GM12875 (cell line): ENCODE measurements around the gene TLCD1.

Experiments used
- H3K4me3 ChIP-seq: one replicate; pipeline ENCODE4 v1.5.1; 2011; ENCODE audit warnings: low read depth, low read length, control low read depth
- CTCF ChIP-seq: IDR thresholded peaks from 2 replicates; pipeline ENCODE4 v1.5.1; 2011; ENCODE audit warnings: low read depth, mild to moderate bottlenecking, control low read depth, inconsistent platforms, low read length, moderate library complexity, borderline replicate concordance; ENCODE audit not compliant: insufficient read depth

Gene TLCD1

GRCh38 chr17:28734712-28735241 lies 8.7 kb upstream of the TLCD1 start:
- TF ChIP-seq CTCF = no peak

GRCh38 chr17:28733346-28733745 lies 7.3 kb upstream of the TLCD1 start:
- no peak for TF ChIP-seq CTCF
- no peak overlapping the region for H3K4me3 ChIP-seq

More at GRCh38 chr17:28734712-28735241, 8.7 kb upstream of the TLCD1 start:
- no peak overlapping the region for H3K4me3 ChIP-seq

- no peak overlapping the region for H3K4me3 ChIP-seq
- TF ChIP-seq CTCF = no peak
These were observed 3.9 kb upstream of the TLCD1 start for GRCh38 chr17:28729950-28730330.

GRCh38 chr17:28728364-28729200 lies 2.5 kb upstream of the TLCD1 start, which contains the start of gene NEK8:
Gene NEK8 (plus strand): TSS chr17:28728788. CDS start chr17:28728814, 26 bp downstream.
- H3K4me3 ChIP-seq = peak within 1 kb of the TSS; percentile 83
- TF ChIP-seq CTCF = no peak

- peak overlapping the region; percentile 83 for H3K4me3 ChIP-seq
- peak; percentile 99 for TF ChIP-seq CTCF
These were observed 826 bp upstream of the TLCD1 start for GRCh38 chr17:28726627-28727491.

- no peak for TF ChIP-seq CTCF
- peak overlapping the region; percentile 83 for H3K4me3 ChIP-seq
These were observed 290 bp downstream of the TLCD1 start for GRCh38 chr17:28725660-28726225.
